ENCODE measurements around the gene TPSD1. TPM values are rescaled to one million over a fixed set of nuclear protein-coding genes. Genes with fewer than 3 reads are reported as not detected.
"Not testable (repeated sequence)": the region's sequence is repeated elsewhere in the genome, so short reads cannot be mapped to it uniquely, and the experiment has no call there.

TPSD1 gene
- total and polyA plus RNA-seq, 2 donors from 2014 or later, result 7.9 TPM; not detected in 1

- H3K27me3 ChIP-seq (ENCODE audit: control insufficient read depth, insufficient read depth, low read length), result peaks cover 2% of the 10 kb centered on the region
- H3K27ac ChIP-seq (ENCODE audit: low read depth in 2 of 2, low read length in 2 of 2), result no peak overlapping the region
- no peaks in the 10 kb centered on the region for H3K36me3 ChIP-seq (ENCODE audit: control insufficient read depth in 2 of 3, insufficient read depth in 3 of 3, low read length in 3 of 3)
- DNase-seq, result no peak
- H3K9me3 ChIP-seq (ENCODE audit: control insufficient read depth in 2 of 3, insufficient read depth in 1 of 3, low read length in 3 of 3), result peaks cover 0 to 2% (median 0%) of the 10 kb centered on the region in 3 donors
- intact Hi-C loops (cut with DNase I), result no loop called here
- H3K4me3 ChIP-seq (ENCODE audit: low read length in 3 of 3), result no peak overlapping the region
- H3K4me1 ChIP-seq (ENCODE audit: control insufficient read depth in 2 of 3, insufficient read depth in 2 of 3, low read depth in 1 of 3, low read length in 3 of 3), result no peaks in the 10 kb centered on the region
- H3K9ac ChIP-seq (ENCODE audit: low read length in 3 of 3), result no peak overlapping the region
- FAIRE-seq, result no peak
- TF ChIP-seq CTCF (IDR thresholded peaks at IDR 0.05; ENCODE audit: borderline replicate concordance, extremely low read depth, insufficient read depth), result no peak
Measured at GRCh38 chr16:1245452-1246020, 10.3 kb upstream of the TPSD1 start.

GRCh38 chr16:1247903-1248537 is 7.8 kb upstream of the TPSD1 start:
- H3K4me3 ChIP-seq (ENCODE audit: low read length in 3 of 3); H3K9me3 ChIP-seq (ENCODE audit: control insufficient read depth in 2 of 3, insufficient read depth in 1 of 3, low read length in 3 of 3); intact Hi-C loops (cut with DNase I); H3K27me3 ChIP-seq (ENCODE audit: control insufficient read depth, insufficient read depth, low read length); H3K27ac ChIP-seq (ENCODE audit: low read depth in 2 of 2, low read length in 2 of 2); FAIRE-seq; H3K36me3 ChIP-seq (ENCODE audit: control insufficient read depth in 2 of 3, insufficient read depth in 3 of 3, low read length in 3 of 3); H3K4me1 ChIP-seq (ENCODE audit: control insufficient read depth in 2 of 3, insufficient read depth in 2 of 3, low read depth in 1 of 3, low read length in 3 of 3); H3K9ac ChIP-seq (ENCODE audit: low read length in 3 of 3); DNase-seq: not testable (repeated sequence)

- FAIRE-seq; intact Hi-C loops (cut with DNase I); H3K4me3 ChIP-seq (ENCODE audit: low read length in 3 of 3); DNase-seq; H3K27me3 ChIP-seq (ENCODE audit: control insufficient read depth, insufficient read depth, low read length); H3K27ac ChIP-seq (ENCODE audit: low read depth in 2 of 2, low read length in 2 of 2); H3K36me3 ChIP-seq (ENCODE audit: control insufficient read depth in 2 of 3, insufficient read depth in 3 of 3, low read length in 3 of 3); H3K9ac ChIP-seq (ENCODE audit: low read length in 3 of 3); H3K4me1 ChIP-seq (ENCODE audit: control insufficient read depth in 2 of 3, insufficient read depth in 2 of 3, low read depth in 1 of 3, low read length in 3 of 3); H3K9me3 ChIP-seq (ENCODE audit: control insufficient read depth in 2 of 3, insufficient read depth in 1 of 3, low read length in 3 of 3): not testable (repeated sequence)
Measured at GRCh38 chr16:1249031-1249755, 6.7 kb upstream of the TPSD1 start.

GRCh38 chr16:1253701-1254364 is 2.0 kb upstream of the TPSD1 start:
- H3K9ac ChIP-seq (ENCODE audit: low read length in 3 of 3); H3K36me3 ChIP-seq (ENCODE audit: control insufficient read depth in 2 of 3, insufficient read depth in 3 of 3, low read length in 3 of 3); H3K27me3 ChIP-seq (ENCODE audit: control insufficient read depth, insufficient read depth, low read length); DNase-seq; H3K9me3 ChIP-seq (ENCODE audit: control insufficient read depth in 2 of 3, insufficient read depth in 1 of 3, low read length in 3 of 3); FAIRE-seq; H3K4me3 ChIP-seq (ENCODE audit: low read length in 3 of 3); intact Hi-C loops (cut with DNase I); H3K4me1 ChIP-seq (ENCODE audit: control insufficient read depth in 2 of 3, insufficient read depth in 2 of 3, low read depth in 1 of 3, low read length in 3 of 3); H3K27ac ChIP-seq (ENCODE audit: low read depth in 2 of 2, low read length in 2 of 2): not testable (repeated sequence)

GRCh38 chr16:1254821-1255220 is 1.0 kb upstream of the TPSD1 start:
- H3K4me1 ChIP-seq (ENCODE audit: control insufficient read depth in 2 of 3, insufficient read depth in 2 of 3, low read depth in 1 of 3, low read length in 3 of 3); H3K4me3 ChIP-seq (ENCODE audit: low read length in 3 of 3); DNase-seq; intact Hi-C loops (cut with DNase I); H3K27me3 ChIP-seq (ENCODE audit: control insufficient read depth, insufficient read depth, low read length); H3K9me3 ChIP-seq (ENCODE audit: control insufficient read depth in 2 of 3, insufficient read depth in 1 of 3, low read length in 3 of 3); H3K27ac ChIP-seq (ENCODE audit: low read depth in 2 of 2, low read length in 2 of 2); FAIRE-seq; H3K9ac ChIP-seq (ENCODE audit: low read length in 3 of 3); H3K36me3 ChIP-seq (ENCODE audit: control insufficient read depth in 2 of 3, insufficient read depth in 3 of 3, low read length in 3 of 3): not testable (repeated sequence)

- H3K9ac ChIP-seq (ENCODE audit: low read length in 3 of 3); H3K4me3 ChIP-seq (ENCODE audit: low read length in 3 of 3); DNase-seq; H3K27ac ChIP-seq (ENCODE audit: low read depth in 2 of 2, low read length in 2 of 2); H3K4me1 ChIP-seq (ENCODE audit: control insufficient read depth in 2 of 3, insufficient read depth in 2 of 3, low read depth in 1 of 3, low read length in 3 of 3); H3K27me3 ChIP-seq (ENCODE audit: control insufficient read depth, insufficient read depth, low read length); H3K9me3 ChIP-seq (ENCODE audit: control insufficient read depth in 2 of 3, insufficient read depth in 1 of 3, low read length in 3 of 3); FAIRE-seq; intact Hi-C loops (cut with DNase I); H3K36me3 ChIP-seq (ENCODE audit: control insufficient read depth in 2 of 3, insufficient read depth in 3 of 3, low read length in 3 of 3): not testable (repeated sequence)
Measured at GRCh38 chr16:1256296-1256873, 516 bp downstream of the TPSD1 start.

All from kidney (tissue), 14 donors.